ENCODE results near the gene AUH. TPM values are rescaled to one million over a fixed set of nuclear protein-coding genes. Genes with fewer than 3 reads are reported as not detected.

Gene AUH
- total RNA-seq, 3 donors from 2014 or later, result 23.6 to 24.6 (median 23.8) TPM

GRCh38 chr9:91177081-91177480 lies 184.6 kb downstream of the AUH start:
- Mint-ChIP-seq H3K4me3 (no peak overlapping the region), H3K36me3 (ENCODE audit: insufficient read depth) (no peaks in the 10 kb centered on the region), H3K9me3 (peaks cover 4% of the 10 kb centered on the region), H3K4me1 (ENCODE audit: low read depth) (peaks cover 38% of the 10 kb centered on the region), H3K27me3 (ENCODE audit: low read depth) (no peaks in the 10 kb centered on the region)
- no peak for ATAC-seq
- no peak for DNase-seq

- H3K4me1 Mint-ChIP-seq (ENCODE audit: low read depth), result peaks cover 38% of the 10 kb centered on the region
- no peaks in the 10 kb centered on the region for H3K27me3 Mint-ChIP-seq (ENCODE audit: low read depth)
- ATAC-seq (no peak), DNase-seq (no peak)
- H3K9me3 Mint-ChIP-seq, result peaks cover 10% of the 10 kb centered on the region
- no peak overlapping the region for H3K4me3 Mint-ChIP-seq
- H3K36me3 Mint-ChIP-seq (ENCODE audit: insufficient read depth), result no peaks in the 10 kb centered on the region
Measured at GRCh38 chr9:91176426-91176825, 185.3 kb downstream of the AUH start.

DNA sequence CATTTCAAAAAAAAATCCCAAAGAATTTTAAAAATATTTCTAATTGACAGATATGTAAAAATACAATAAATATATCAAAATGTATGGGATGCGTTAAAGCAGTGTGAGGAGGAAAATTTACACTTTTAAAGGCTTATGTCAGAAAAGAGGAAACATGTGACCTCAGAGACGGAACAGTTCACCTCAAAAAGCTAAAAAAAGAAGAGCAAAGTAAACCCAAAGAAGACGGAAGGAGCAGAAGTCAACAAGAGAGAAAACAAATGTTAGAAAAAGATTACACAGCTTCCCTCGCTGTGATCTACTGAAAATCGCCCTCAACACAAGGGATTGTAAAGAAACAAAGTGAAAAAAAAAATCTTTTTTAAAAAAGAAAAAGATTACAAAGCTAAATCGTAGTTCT lies 186.9 kb downstream of the AUH start:
- peaks cover 20% of the 10 kb centered on the region for H3K9me3 Mint-ChIP-seq
- H3K36me3 Mint-ChIP-seq (ENCODE audit: insufficient read depth), result peaks cover 4% of the 10 kb centered on the region
- DNase-seq (no peak), ATAC-seq (no peak)
- peaks cover 38% of the 10 kb centered on the region for H3K4me1 Mint-ChIP-seq (ENCODE audit: low read depth)
- no peaks in the 10 kb centered on the region for H3K27me3 Mint-ChIP-seq (ENCODE audit: low read depth)
- no peak overlapping the region for H3K4me3 Mint-ChIP-seq

GRCh38 chr9:91172329-91172728 lies 189.4 kb downstream of the AUH start:
- ATAC-seq, result no peak
- Mint-ChIP-seq H3K4me3 (no peak overlapping the region), H3K9me3 (peaks cover 20% of the 10 kb centered on the region), H3K4me1 (ENCODE audit: low read depth) (peaks cover 27% of the 10 kb centered on the region), H3K36me3 (ENCODE audit: insufficient read depth) (peaks cover 4% of the 10 kb centered on the region), H3K27me3 (ENCODE audit: low read depth) (no peaks in the 10 kb centered on the region)
- no peak for DNase-seq

DNA sequence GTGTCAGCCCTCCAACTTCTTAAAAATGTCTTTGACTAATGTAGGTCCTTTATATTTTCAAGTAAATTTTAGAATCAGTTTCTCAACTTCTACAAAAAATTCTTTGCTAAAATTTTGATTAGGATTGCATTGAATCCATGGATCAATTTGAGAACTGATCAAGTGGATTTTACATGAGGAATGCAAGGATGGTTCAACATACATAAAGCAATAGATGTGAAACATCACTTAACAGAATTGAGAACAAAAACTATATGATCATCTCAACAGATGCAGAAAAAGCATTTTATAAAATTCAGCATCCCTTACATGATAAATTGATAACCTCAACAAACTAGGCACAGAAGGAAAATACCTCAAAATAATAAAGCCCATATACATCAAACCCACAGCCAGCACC lies 190.8 kb downstream of the AUH start:
- H3K9me3 Mint-ChIP-seq, result peaks cover 20% of the 10 kb centered on the region
- peaks cover 21% of the 10 kb centered on the region for H3K4me1 Mint-ChIP-seq (ENCODE audit: low read depth)
- DNase-seq (no peak), ATAC-seq (no peak)
- H3K27me3 Mint-ChIP-seq (ENCODE audit: low read depth), result no peaks in the 10 kb centered on the region
- H3K36me3 Mint-ChIP-seq (ENCODE audit: insufficient read depth), result peaks cover 4% of the 10 kb centered on the region
- no peak overlapping the region for H3K4me3 Mint-ChIP-seq

- DNase-seq (no peak), ATAC-seq (no peak)
- Mint-ChIP-seq H3K9me3 (peaks cover 14% of the 10 kb centered on the region), H3K27me3 (ENCODE audit: low read depth) (no peaks in the 10 kb centered on the region), H3K4me3 (no peak overlapping the region), H3K36me3 (ENCODE audit: insufficient read depth) (peaks cover 4% of the 10 kb centered on the region), H3K4me1 (ENCODE audit: low read depth) (peaks cover 36% of the 10 kb centered on the region)
Measured at GRCh38 chr9:91166796-91167366, 194.8 kb downstream of the AUH start.

GRCh38 chr9:91164724-91165520 lies 196.8 kb downstream of the AUH start:
- Mint-ChIP-seq H3K4me1 (ENCODE audit: low read depth) (peaks cover 41% of the 10 kb centered on the region), H3K4me3 (peak overlapping the region; percentile 23), H3K27me3 (ENCODE audit: low read depth) (no peaks in the 10 kb centered on the region), H3K36me3 (ENCODE audit: insufficient read depth) (no peaks in the 10 kb centered on the region), H3K9me3 (no peaks in the 10 kb centered on the region)
- DNase-seq (peak; percentile 55), ATAC-seq (peak; percentile 89 to 93)

Other genes with a start within 250 kb of the AUH start
- 10 to 100 TPM; 47.8 to 64.3 (median 61.2) TPM for gene NFIL3, start 61.9 kb upstream of the AUH start, total RNA-seq

All from activated T-cell treated with anti-CD3 and anti-CD28 coated beads, Interleukin-2, amount 50 U/mL, for 4 hours (primary cell).